ENCODE measurements around the gene RBM20. TPM values are rescaled to one million over a fixed set of nuclear protein-coding genes. Genes with fewer than 3 reads are reported as not detected.
A peak's percentile ranks its signal among the peaks of the same experiment; 100 is the strongest.

The RBM20 gene
- total and polyA plus RNA-seq, 10 of the 15 experiments (the other 5 are each of a cell fraction or from before 2014, with no cell fraction given): 0.04 to 0.26 (median 0.15) TPM

GRCh38 chr10:110610308-110610774 lies 33.8 kb upstream of the RBM20 start:
- no peak overlapping the region for H3K27ac ChIP-seq (ENCODE audit: control insufficient read depth, insufficient read depth)
- intact Hi-C loops (cut with micrococcal nuclease; ENCODE audit: unreplicated experiment) (loop anchor here (1.0 to 10.0 kb wide), 5 partner anchors 62 to 404 kb away; no protein-coding TSS in a partner anchor), in situ Hi-C loops (cut with MboI) (loop anchor here (25.0 kb wide), 1 partner anchor 1527 kb away; no protein-coding TSS in a partner anchor)
- H2AFZ ChIP-seq (ENCODE audit: control insufficient read depth, low read depth, low read length): no peak overlapping the region
- no peaks in the 10 kb centered on the region for H3K27me3 ChIP-seq (replicated peaks in 1 of 2; ENCODE audit: control insufficient read depth in 2 of 2, insufficient read depth in 2 of 2, low read length in 1 of 2)
- H3K79me2 ChIP-seq (ENCODE audit: control insufficient read depth, insufficient read depth, low read length): no peaks in the 10 kb centered on the region
- H4K20me1 ChIP-seq (ENCODE audit: control insufficient read depth, insufficient read depth): no peaks in the 10 kb centered on the region
- H3K36me3 ChIP-seq (ENCODE audit: control insufficient read depth in 2 of 2, insufficient read depth in 2 of 2, low read length in 1 of 2): no peaks in the 10 kb centered on the region; a peak in 1 of 4 replicates
- ChIA-PET SMC1A (ENCODE audit: uncharacterized antibody, unreplicated experiment) (interaction anchor here (0.6 to 6.9 kb wide), 27 partner anchors 8 to 989 kb away, joined by 3 to 98 read pairs (median 3); no protein-coding TSS in a partner anchor), POLR2A (interaction anchor here (0.9 to 2.0 kb wide), 3 partner anchors 71 to 308 kb away, joined by 3 to 4 read pairs (median 3); no protein-coding TSS in a partner anchor), RAD21 (ENCODE audit: unreplicated experiment) (interaction anchor here (0.8 to 3.1 kb wide), 19 partner anchors 9 to 1527 kb away, joined by 3 to 50 read pairs (median 4); partner anchors contain the start of gene PDCD4), CTCF (interaction anchor here (0.5 to 8.0 kb wide), 48 partner anchors 8 to 1527 kb away, joined by 3 to 141 read pairs (median 4); partner anchors contain the start of gene SMNDC1)
- ATAC-seq (peak; percentile 10; the same call in 2 of the 3 replicates), DNase-seq (ENCODE audit: low read depth, low spot score) (peak; percentile 24), FAIRE-seq (peak; percentile 89)
- BruUV-seq (replicated peaks): no TSS peak
- peaks cover 31% of the 10 kb centered on the region for H3K4me1 ChIP-seq (ENCODE audit: control insufficient read depth, insufficient read depth, low read length)
- H3K4me2 ChIP-seq (ENCODE audit: control insufficient read depth, insufficient read depth): no peak overlapping the region
- H3K4me3 ChIP-seq: no peak overlapping the region
- WGBS (ENCODE audit: insufficient coverage, insufficient replicate concordance, low lambda C conversion rate, missing lambda C conversion rate): 15% methylated on average over 3 of the region's 3 CpGs
- no peak overlapping the region for H3K9ac ChIP-seq (ENCODE audit: control insufficient read depth, insufficient read depth, low read length)
- H3K9me3 ChIP-seq (replicated peaks; ENCODE audit: control insufficient read depth, insufficient read depth, low read length): no peaks in the 10 kb centered on the region; the same call in 2 of the 3 replicates
- TF ChIP-seq RAD21 (IDR thresholded peaks at IDR 0.05; ENCODE audit: insufficient read depth, low read depth, low read length) (peak; percentile 98), ZNF207 (IDR thresholded peaks at IDR 0.05; ENCODE audit: borderline replicate concordance) (0 out of 2 replicates have a peak, but pooled peaks have one; percentile 42), ATF7 (IDR thresholded peaks at IDR 0.05; ENCODE audit: low read depth) (0 out of 2 replicates have a peak, but pooled peaks have one; percentile 18), TCF12 (IDR thresholded peaks at IDR 0.05; ENCODE audit: low read depth, low read length) (no peak), YY1 (IDR thresholded peaks at IDR 0.05; ENCODE audit: low read depth, low read length) (peak; percentile 66; the same call in 1 of the 2 replicates), CTCF (IDR thresholded peaks at IDR 0.05 in 2 of 3, conservative IDR thresholded peaks at IDR 0.05 in 1 of 3; ENCODE audit: control insufficient read depth in 2 of 3, extremely low read depth in 1 of 3, insufficient read depth in 1 of 3, low read depth in 3 of 3, low read length in 3 of 3) (peak; percentile 85 to 92 (median 88)), SMARCA5 (IDR thresholded peaks at IDR 0.05) (0 out of 2 replicates have a peak, but pooled peaks have one; percentile 43), JUND (IDR thresholded peaks at IDR 0.05; ENCODE audit: low read depth, low read length) (no peak), SMC3 (IDR thresholded peaks at IDR 0.05; ENCODE audit: borderline replicate concordance, low read length) (peak; percentile 84), PBX3 (IDR thresholded peaks at IDR 0.05; ENCODE audit: insufficient replicate concordance, low read depth, low read length) (no peak), IKZF2 (IDR thresholded peaks at IDR 0.05) (no peak), HSF1 (IDR thresholded peaks at IDR 0.05; ENCODE audit: low read depth, low read length) (no peak), EGR1 (IDR thresholded peaks at IDR 0.05; ENCODE audit: borderline replicate concordance in 1 of 2, low read depth in 2 of 2, low read length in 2 of 2) (no peak), ZBTB40 (IDR thresholded peaks at IDR 0.05; ENCODE audit: borderline replicate concordance) (no peak)

Data from GM12878 (cell line).